HG03432 (cell line): ENCODE measurements around the gene PCGF3.
"Not testable (repeated sequence)": the region's sequence is repeated elsewhere in the genome, so short reads cannot be mapped to it uniquely, and the experiment has no call there.

Experiments used
- ATAC-seq: cut with Tn5 transposase; IDR thresholded peaks from one replicate; pipeline ENCODE4 v1.9.1; 2021; ENCODE audit warnings: mild to moderate bottlenecking, moderate library complexity; ENCODE audit not compliant: unreplicated experiment

Gene PCGF3

GRCh38 chr4:736561-736960, 30.9 kb downstream of the PCGF3 start:
- ATAC-seq: not testable (repeated sequence)

- ATAC-seq: no peak
Measured at GRCh38 chr4:738781-739280, 33.2 kb downstream of the PCGF3 start.

GRCh38 chr4:739569-739968, 33.9 kb downstream of the PCGF3 start:
- ATAC-seq: no peak

- ATAC-seq: no peak
Measured at GRCh38 chr4:740011-740410, 34.4 kb downstream of the PCGF3 start.

GRCh38 chr4:740656-741282, 35.1 kb downstream of the PCGF3 start:
- no peak for ATAC-seq

GRCh38 chr4:742096-742741, 36.6 kb downstream of the PCGF3 start:
- ATAC-seq: no peak

- ATAC-seq: no peak
Measured at GRCh38 chr4:742742-743311, 37.2 kb downstream of the PCGF3 start.

GRCh38 chr4:743463-744211, 38.0 kb downstream of the PCGF3 start:
- no peak for ATAC-seq

GRCh38 chr4:744212-744841, 38.7 kb downstream of the PCGF3 start:
- ATAC-seq: no peak

- no peak for ATAC-seq
Measured at GRCh38 chr4:747546-748170, 42.0 kb downstream of the PCGF3 start.

GRCh38 chr4:748461-748860, 42.8 kb downstream of the PCGF3 start:
- ATAC-seq: no peak

GRCh38 chr4:749698-750666, 44.4 kb downstream of the PCGF3 start:
- ATAC-seq: no peak

GRCh38 chr4:751676-752075, 46.0 kb downstream of the PCGF3 start:
- ATAC-seq: no peak

- ATAC-seq: no peak
Measured at GRCh38 chr4:752196-752861, 46.7 kb downstream of the PCGF3 start.

- not testable (repeated sequence) for ATAC-seq
Measured at GRCh38 chr4:753186-753585, 47.6 kb downstream of the PCGF3 start.

GRCh38 chr4:754221-755120, 48.8 kb downstream of the PCGF3 start:
- ATAC-seq: no peak

- no peak for ATAC-seq
Measured at GRCh38 chr4:757111-757510, 51.5 kb downstream of the PCGF3 start.

- ATAC-seq: not testable (repeated sequence)
Measured at GRCh38 chr4:759810-760209, 54.2 kb downstream of the PCGF3 start.
